HG03558 (cell line): ENCODE data around the gene MZB1.
"Not testable (repeated sequence)": the region's sequence is repeated elsewhere in the genome, so short reads cannot be mapped to it uniquely, and the experiment has no call there.

Experiments
- ATAC-seq: cut with Tn5 transposase; IDR thresholded peaks from one replicate; pipeline ENCODE4 v1.9.1; 2021; ENCODE audit warnings: moderate number of reproducible peaks; ENCODE audit not compliant: unreplicated experiment; ENCODE audit errors: extremely low read depth

MZB1 gene

DNA sequence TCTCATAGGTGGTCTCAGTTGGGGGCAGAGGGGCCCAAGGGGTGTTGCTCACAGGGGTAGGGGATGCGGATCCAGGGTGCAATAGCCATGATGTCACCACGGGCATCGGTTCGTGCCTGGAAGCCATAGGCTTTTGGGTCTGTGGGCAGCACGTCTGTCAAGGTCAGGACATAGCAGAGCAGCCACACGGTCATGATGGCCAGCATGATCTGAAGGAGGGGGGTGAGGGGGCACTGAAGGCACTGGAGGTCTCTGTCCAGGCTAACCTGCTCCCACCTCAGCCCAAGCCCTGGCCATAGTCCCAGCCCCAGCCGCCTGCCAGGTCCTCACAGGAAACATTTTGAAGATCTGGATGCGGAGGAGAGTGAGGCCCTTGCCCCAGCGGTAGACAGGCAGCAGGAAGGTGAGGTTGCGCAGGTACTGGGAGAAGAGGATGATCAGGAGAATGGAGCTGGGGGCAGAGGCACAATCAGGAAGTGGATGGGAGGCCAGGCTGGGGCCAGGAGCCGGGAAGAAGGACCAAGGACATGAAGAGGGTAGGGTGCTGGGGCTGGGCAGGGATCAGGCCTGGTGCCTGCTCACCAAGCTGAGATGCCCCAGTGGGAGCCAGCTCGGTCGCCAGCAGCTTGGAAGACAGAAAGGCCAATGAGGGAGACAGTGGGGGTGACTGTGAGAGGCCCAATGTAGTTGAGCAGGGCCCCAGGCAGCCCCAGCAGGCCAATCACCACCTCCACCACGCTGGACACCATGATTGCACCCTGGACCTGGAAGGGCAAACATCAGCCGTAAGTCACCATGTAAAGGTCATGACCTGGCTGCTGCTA lies 9.9 kb downstream of the MZB1 start:
- no peak for ATAC-seq

DNA sequence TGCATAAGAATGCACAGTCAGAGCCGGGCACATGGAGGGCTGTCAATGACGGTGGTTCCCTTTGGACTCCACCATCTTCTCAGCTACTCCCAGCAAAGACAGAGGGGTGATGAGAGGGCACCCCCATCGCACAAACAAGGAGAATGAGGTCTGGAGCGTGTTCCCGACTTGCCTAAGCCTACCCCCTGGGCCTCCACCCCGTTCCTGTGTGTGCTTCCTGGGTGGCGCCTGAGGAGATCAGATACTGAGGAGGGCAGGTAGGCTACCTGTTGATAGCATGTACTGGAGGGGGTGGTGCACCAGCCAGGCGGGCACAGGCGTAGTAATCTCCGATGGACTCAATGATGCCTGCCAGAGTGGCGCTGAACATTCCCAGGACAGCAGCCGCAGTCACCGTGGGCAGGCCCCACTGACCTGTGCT lies 10.8 kb downstream of the MZB1 start:
- no peak for ATAC-seq

DNA sequence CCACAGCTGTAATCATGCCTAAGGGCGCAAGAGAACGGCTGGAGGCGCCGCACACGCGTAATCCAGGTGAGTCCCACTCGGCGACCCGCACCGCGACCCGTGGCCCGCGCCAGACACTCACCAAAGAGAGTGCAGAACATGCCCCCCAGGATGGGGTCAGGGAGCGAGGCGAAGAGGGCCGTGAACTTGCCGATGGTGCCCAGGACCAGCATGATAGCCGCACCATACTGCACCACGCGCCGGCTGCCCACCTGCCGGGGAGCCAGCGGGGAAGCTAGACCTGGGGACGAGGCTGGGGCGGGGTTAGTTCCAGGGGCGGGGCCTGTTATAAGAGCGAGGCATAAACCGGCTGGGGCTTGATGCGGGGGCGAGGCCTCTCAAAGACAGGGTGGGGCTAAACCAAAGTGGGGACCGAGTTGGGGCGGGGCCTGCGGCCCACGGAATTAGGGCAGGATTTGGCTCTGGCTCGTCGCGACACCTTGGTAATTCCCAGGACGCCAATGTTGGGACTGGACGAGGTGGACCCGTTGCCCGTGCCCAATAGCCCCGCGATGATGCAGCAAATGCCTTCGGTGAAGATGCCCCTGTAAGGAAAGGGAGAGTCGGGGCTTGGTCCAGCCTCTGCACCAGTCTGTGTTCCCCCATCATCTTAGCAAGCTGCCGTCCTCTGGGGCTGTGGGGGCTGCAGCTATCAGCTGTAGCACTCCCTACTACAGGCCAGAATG lies 11.4 kb downstream of the MZB1 start:
- ATAC-seq = no peak

GRCh38 chr5:139377226-139377625 lies 12.5 kb downstream of the MZB1 start:
- ATAC-seq = no peak

- no peak for ATAC-seq
Observed at GRCh38 chr5:139376364-139376763, 13.3 kb downstream of the MZB1 start.

GRCh38 chr5:139374909-139375308 lies 14.8 kb downstream of the MZB1 start:
- no peak for ATAC-seq

GRCh38 chr5:139371482-139372435 lies 18.0 kb downstream of the MZB1 start:
- ATAC-seq = no peak

- no peak for ATAC-seq
Observed at GRCh38 chr5:139369181-139369580, 20.5 kb downstream of the MZB1 start.

DNA sequence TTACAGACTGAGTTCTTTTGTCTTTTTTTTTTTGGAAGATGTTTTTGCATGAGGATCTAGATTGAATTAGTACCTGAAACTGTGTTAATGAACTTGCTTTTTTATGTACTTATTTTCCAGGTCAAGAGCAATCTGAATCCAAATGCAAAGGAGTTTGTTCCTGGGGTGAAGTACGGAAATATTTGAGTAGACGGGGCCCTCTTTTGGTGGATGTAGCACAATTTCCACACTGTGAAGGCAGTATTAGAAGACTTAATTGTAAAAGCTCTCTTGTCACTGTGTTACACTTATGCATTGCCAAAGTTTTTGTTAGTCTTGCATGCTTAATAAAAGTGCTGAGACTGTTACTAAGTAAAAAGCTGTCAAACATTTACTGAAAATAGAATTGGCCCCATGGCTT lies 21.1 kb downstream of the MZB1 start:
- no peak for ATAC-seq

GRCh38 chr5:139364466-139364865 lies 25.2 kb downstream of the MZB1 start:
- ATAC-seq = no peak

- no peak for ATAC-seq
Observed at GRCh38 chr5:139363937-139364336, 25.8 kb downstream of the MZB1 start.

- ATAC-seq = no peak
Observed at GRCh38 chr5:139361835-139362429, 27.8 kb downstream of the MZB1 start.

DNA sequence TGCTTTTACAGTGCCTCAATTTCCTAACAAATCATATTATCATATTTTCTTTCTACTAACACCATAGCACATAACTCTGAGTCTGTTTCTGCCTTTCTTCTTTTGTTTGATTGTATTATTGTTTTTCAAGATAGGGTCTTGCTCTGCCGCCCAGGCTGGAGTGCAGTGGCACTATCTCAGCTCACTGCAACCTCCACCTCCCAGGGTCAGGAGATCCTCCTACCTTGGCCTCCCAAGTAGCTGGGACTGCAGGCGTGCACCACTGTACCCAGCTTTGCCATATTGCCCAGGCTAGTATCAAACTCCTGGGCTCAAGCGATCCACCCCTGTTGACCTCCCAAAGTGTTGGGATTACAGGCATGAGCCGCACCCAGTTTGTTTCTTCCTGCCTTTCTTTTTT lies 29.3 kb downstream of the MZB1 start:
- no peak for ATAC-seq

GRCh38 chr5:139358064-139358463 lies 31.6 kb downstream of the MZB1 start:
- ATAC-seq = no peak

- not testable (repeated sequence) for ATAC-seq
Observed at GRCh38 chr5:139355900-139356299, 33.8 kb downstream of the MZB1 start.

DNA sequence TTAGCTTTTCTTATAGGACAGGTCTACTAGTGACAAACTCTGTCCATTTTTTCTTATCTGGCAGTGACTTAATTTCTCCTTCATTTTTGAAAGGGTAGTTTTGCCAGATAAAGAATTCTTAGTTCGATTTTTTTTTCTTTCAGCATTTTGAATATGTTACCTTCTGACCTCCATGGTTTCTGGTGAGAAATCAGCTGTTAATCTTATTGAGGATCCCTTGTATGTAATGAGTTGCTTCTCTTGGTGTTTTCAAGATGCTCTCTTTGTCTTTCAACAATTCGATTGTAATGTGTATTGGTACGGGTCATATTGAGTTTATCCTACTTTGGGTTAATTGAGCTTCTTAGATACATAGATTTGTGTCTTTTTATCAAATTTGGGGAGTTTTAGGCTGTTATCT lies 35.5 kb downstream of the MZB1 start:
- ATAC-seq = no peak

- ATAC-seq = not testable (repeated sequence)
Observed at GRCh38 chr5:139347863-139348262, 41.9 kb downstream of the MZB1 start.

- ATAC-seq = not testable (repeated sequence)
Observed at GRCh38 chr5:139345442-139345841, 44.3 kb downstream of the MZB1 start.

DNA sequence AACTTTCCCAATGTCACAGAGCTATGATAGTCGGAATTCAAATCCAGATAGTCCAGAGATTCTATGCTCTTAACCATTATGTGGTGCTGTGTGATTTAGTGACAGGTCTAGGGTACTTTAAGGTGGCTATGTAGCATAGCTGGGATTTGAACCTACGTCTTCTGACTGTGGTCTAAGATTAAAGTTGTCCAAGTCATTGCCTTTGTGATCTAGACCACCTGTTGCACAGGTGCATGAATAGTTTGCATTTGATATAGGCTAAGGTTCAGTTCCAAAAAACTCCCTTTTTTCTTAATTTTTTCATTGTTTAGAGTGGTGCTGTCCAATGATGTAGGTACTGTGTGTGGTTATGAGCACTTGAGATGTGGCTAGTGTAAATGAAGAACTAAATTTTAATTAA lies 45.5 kb downstream of the MZB1 start:
- ATAC-seq = no peak

DNA sequence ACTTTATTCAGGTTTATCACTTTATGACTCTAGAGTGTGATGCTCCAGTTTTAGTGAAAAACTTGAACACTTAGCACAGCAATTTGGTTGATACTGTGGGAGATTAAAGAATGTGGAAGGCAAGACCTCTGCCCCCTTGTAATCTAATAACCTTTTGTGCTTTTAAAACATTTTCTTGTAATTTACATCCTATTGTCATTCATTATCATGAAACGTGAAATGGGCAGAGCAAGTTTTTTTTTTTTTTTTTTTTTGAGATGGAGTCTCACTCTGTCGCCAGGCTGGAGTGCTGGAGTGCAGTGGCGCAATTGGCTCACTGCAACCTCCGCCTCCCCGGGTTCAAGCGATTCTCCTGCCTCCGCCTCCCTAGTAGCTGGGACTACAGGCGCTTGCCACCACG lies 46.2 kb downstream of the MZB1 start:
- no peak for ATAC-seq
